ENCODE measurements around the gene NFYC.

Gene NFYC

GRCh38 chr1:40801742-40802077 lies 110.2 kb downstream of the NFYC start:
- H3K4me3 ChIP-seq (ENCODE audit: control insufficient read depth, low read depth, low read length) = peak overlapping the region; percentile 37
- DNase-seq (ENCODE audit: low read depth) = no peak
- TF ChIP-seq, protein P1, sequence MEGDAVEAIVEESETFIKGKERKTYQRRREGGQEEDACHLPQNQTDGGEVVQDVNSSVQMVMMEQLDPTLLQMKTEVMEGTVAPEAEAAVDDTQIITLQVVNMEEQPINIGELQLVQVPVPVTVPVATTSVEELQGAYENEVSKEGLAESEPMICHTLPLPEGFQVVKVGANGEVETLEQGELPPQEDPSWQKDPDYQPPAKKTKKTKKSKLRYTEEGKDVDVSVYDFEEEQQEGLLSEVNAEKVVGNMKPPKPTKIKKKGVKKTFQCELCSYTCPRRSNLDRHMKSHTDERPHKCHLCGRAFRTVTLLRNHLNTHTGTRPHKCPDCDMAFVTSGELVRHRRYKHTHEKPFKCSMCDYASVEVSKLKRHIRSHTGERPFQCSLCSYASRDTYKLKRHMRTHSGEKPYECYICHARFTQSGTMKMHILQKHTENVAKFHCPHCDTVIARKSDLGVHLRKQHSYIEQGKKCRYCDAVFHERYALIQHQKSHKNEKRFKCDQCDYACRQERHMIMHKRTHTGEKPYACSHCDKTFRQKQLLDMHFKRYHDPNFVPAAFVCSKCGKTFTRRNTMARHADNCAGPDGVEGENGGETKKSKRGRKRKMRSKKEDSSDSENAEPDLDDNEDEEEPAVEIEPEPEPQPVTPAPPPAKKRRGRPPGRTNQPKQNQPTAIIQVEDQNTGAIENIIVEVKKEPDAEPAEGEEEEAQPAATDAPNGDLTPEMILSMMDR (conservative IDR thresholded peaks at IDR 0.05; ENCODE audit: control insufficient read depth, insufficient read depth, low read depth, low read length) = no peak

- peak; percentile 55 for DNase-seq (ENCODE audit: low read depth)
- peak overlapping the region; percentile 37 for H3K4me3 ChIP-seq (ENCODE audit: control insufficient read depth, low read depth, low read length)
- TF ChIP-seq, protein P1 (conservative IDR thresholded peaks at IDR 0.05; ENCODE audit: control insufficient read depth, insufficient read depth, low read depth, low read length) = no peak
Observed at GRCh38 chr1:40802078-40802741, 110.7 kb downstream of the NFYC start.

GRCh38 chr1:40802742-40803113 lies 111.2 kb downstream of the NFYC start:
- no peak overlapping the region for H3K4me3 ChIP-seq (ENCODE audit: control insufficient read depth, low read depth, low read length)
- no peak for DNase-seq (ENCODE audit: low read depth)
- TF ChIP-seq, protein P1 (conservative IDR thresholded peaks at IDR 0.05; ENCODE audit: control insufficient read depth, insufficient read depth, low read depth, low read length) = no peak

GRCh38 chr1:40803447-40803846 lies 111.9 kb downstream of the NFYC start:
- H3K4me3 ChIP-seq (ENCODE audit: control insufficient read depth, low read depth, low read length) = no peak overlapping the region
- TF ChIP-seq, protein P1 (conservative IDR thresholded peaks at IDR 0.05; ENCODE audit: control insufficient read depth, insufficient read depth, low read depth, low read length) = no peak
- DNase-seq (ENCODE audit: low read depth) = no peak

DNA sequence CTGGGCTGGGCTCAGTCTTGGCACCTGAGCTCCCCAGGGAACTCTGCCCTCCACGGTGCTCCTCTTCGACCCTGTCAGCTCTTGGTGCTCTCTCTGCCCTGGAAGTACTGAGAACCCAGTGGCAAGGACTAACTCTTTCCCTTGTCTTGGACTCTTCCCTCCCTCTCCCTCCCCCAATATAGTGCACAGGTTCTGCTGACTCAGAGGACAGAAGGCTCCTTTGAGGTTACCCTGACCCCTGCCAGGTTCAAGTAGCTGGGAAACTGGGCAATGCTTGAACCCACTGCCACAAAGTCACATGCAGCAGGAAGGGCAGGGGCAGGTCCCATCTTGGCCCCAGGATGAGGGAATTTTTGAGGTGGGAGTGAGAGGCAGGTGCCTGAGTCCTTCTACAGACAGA lies 112.4 kb downstream of the NFYC start:
- DNase-seq (ENCODE audit: low read depth) = no peak
- H3K4me3 ChIP-seq (ENCODE audit: control insufficient read depth, low read depth, low read length) = no peak overlapping the region
- TF ChIP-seq, protein P1 (conservative IDR thresholded peaks at IDR 0.05; ENCODE audit: control insufficient read depth, insufficient read depth, low read depth, low read length) = no peak

- TF ChIP-seq, protein P1 (conservative IDR thresholded peaks at IDR 0.05; ENCODE audit: control insufficient read depth, insufficient read depth, low read depth, low read length) = no peak
- DNase-seq (ENCODE audit: low read depth) = no peak
- no peak overlapping the region for H3K4me3 ChIP-seq (ENCODE audit: control insufficient read depth, low read depth, low read length)
Observed at GRCh38 chr1:40806240-40806639, 114.7 kb downstream of the NFYC start.

Data from fibroblast of mammary gland (primary cell).